ENCODE results near the gene TINCR.

The TINCR gene

GRCh38 chr19:5593343-5594255, 25.8 kb upstream of the TINCR start:
- DNase-seq (ENCODE audit: insufficient read length, low spot score) (no peak), FAIRE-seq (no peak)

GRCh38 chr19:5592531-5593342, 25.0 kb upstream of the TINCR start:
- DNase-seq (ENCODE audit: insufficient read length, low spot score) (no peak), FAIRE-seq (no peak)
- no peak for TF ChIP-seq CTCF (IDR thresholded peaks at IDR 0.05; ENCODE audit: insufficient read depth, missing control alignments)

More at GRCh38 chr19:5593343-5594255, 25.8 kb upstream of the TINCR start:
- no peak for TF ChIP-seq CTCF (IDR thresholded peaks at IDR 0.05; ENCODE audit: insufficient read depth, missing control alignments)

- no peak for TF ChIP-seq CTCF (IDR thresholded peaks at IDR 0.05; ENCODE audit: insufficient read depth, missing control alignments)
- FAIRE-seq, result no peak
Measured at GRCh38 chr19:5591476-5591875, 23.7 kb upstream of the TINCR start.

GRCh38 chr19:5590865-5591154, 23.1 kb upstream of the TINCR start:
- DNase-seq (ENCODE audit: insufficient read length, low spot score) (no peak), FAIRE-seq (no peak)
- TF ChIP-seq CTCF (IDR thresholded peaks at IDR 0.05; ENCODE audit: insufficient read depth, missing control alignments), result no peak

More at GRCh38 chr19:5591476-5591875, 23.7 kb upstream of the TINCR start:
- DNase-seq (ENCODE audit: insufficient read length, low spot score), result no peak

GRCh38 chr19:5590151-5590864, 22.6 kb upstream of the TINCR start:
- FAIRE-seq (no peak), DNase-seq (ENCODE audit: insufficient read length, low spot score) (no peak)
- no peak for TF ChIP-seq CTCF (IDR thresholded peaks at IDR 0.05; ENCODE audit: insufficient read depth, missing control alignments)

GRCh38 chr19:5588906-5589676, 21.3 kb upstream of the TINCR start:
- no peak for FAIRE-seq
- no peak for TF ChIP-seq CTCF (IDR thresholded peaks at IDR 0.05; ENCODE audit: insufficient read depth, missing control alignments)

More at GRCh38 chr19:5588906-5589676, 21.3 kb upstream of the TINCR start:
- no peak for DNase-seq (ENCODE audit: insufficient read length, low spot score)

Data from D721Med (cell line).